Fibroblast of lung (primary cell): ENCODE measurements around the gene BCLAF1.

ENCODE experiments used
- CTCF ChIP-seq, 2 donors: IDR thresholded peaks in 1 of 2; conservative IDR thresholded peaks in 1 of 2; 1 replicate in 1 of 2; 2 replicates in 1 of 2; pipeline ENCODE4 v1.5.1; 2011 to 2012; ENCODE audit warnings: low read length in 2 of 2, control low read depth in 1 of 2, inconsistent platforms in 1 of 2, low read depth in 1 of 2, mild to moderate bottlenecking in 1 of 2
- EZH2 ChIP-seq: IDR thresholded peaks from 2 replicates; pipeline ENCODE4 v1.5.1; 2012; ENCODE audit warnings: low read length, control low read depth, mild to moderate bottlenecking; ENCODE audit errors: missing control alignments

GRCh38 chr6:136216503-136217401 lies 72.9 kb downstream of the BCLAF1 start:
- no peak for TF ChIP-seq CTCF (conservative IDR thresholded peaks at IDR 0.05 in 1 of 2, IDR thresholded peaks at IDR 0.05 in 1 of 2; ENCODE audit: low read depth in 1 of 2, low read length in 2 of 2)
- no peak for TF ChIP-seq EZH2
